HG02588 (cell line): ENCODE measurements around the gene ID4.

Experiments
- ATAC-seq: cut with Tn5 transposase; IDR thresholded peaks from one replicate; pipeline ENCODE4 v1.9.1; 2021; ENCODE audit warnings: mild to moderate bottlenecking, moderate library complexity; ENCODE audit not compliant: unreplicated experiment

ID4 gene, protein sequence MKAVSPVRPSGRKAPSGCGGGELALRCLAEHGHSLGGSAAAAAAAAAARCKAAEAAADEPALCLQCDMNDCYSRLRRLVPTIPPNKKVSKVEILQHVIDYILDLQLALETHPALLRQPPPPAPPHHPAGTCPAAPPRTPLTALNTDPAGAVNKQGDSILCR

DNA sequence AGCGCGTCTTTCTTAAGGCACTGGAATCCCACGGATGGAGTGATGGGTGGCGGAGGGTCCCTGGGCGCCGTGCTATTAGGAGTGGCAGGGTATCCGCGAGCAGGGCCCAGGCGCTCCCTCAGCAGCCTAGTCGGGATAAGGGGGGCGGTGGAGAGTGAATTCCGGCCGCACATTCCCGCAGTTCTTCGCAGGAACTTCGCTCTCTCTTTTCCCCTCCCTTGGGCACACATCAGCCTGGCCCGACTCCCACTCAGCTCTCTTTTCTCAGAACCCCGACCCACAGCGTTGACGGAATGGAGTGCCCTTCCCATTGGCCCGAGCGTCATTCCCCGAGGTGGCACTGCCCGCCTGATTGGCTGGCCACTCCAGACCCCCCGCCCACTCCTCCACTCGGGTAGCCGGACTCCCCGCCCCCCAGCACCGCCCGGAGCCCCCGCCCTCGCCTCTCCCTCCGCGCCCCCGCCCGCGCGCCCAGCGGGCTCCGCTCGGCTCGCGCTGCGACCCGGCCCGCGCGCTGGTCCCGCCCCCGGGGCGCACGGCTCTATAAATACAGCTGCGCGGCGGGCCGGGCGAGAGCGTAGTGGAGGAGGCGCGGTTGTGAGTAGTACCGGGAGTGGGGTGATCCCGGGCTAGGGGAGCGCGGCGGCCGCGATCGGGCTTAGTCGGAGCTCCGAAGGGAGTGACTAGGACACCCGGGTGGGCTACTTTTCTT lies at the start of gene ID4:
Gene ID4 (plus strand): TSS at position 572 of the 712 bp plus-strand sequence. CDS start 385 bp downstream, outside the sequence.
- ATAC-seq, result no peak

DNA sequence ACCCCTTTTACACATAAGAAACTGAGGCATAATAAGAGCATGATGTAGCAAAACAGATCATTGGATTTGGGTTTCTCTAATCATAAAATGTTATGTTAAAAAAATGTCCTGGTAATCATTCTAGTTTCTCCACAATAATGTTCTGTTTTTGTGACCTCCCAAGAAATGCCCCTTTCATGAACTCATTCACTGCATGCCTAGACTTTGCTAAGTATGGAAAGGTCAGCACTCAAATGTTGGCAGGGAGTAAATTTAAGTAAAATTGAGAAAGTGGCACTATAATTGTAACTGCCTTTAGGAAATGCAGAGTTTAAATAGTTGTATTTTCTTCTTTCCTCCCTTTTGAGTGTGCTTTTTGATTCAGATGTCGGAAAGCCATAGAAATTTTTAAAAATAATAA lies 48.5 kb upstream of the ID4 start:
- ATAC-seq, result no peak

DNA sequence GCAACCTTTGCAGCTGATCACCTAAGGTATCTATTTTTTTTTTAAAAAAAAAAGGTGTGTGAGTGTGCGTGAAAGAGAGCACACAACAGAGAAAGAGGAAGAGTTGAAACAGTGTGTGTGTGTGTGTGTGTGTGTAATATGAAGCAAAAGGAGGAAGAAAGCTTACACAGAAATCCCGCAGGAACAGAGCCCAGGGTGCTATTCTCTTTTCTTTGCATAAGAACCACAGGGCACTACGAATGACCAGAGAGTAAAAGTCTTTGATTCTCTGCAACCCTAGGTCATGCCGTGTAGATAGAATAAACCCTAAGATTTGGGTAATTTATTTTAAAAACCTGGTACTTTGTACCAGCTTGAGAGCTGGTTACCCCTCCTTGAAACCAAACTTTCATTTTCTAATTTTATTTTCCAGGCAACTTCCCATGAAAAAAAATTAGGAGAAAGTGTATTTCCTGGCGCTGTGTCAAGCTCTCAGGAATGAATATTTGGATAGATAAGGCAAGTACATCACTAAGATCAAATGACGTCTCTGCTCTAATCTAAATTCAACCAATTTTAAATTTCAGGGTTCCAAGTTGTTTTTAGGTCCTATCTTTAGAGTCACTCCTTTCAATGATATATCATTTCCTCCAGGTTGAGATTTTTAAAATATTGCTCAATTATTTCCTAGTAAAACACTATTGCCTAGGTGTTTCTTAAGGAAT lies 47.9 kb upstream of the ID4 start:
- ATAC-seq, result no peak

DNA sequence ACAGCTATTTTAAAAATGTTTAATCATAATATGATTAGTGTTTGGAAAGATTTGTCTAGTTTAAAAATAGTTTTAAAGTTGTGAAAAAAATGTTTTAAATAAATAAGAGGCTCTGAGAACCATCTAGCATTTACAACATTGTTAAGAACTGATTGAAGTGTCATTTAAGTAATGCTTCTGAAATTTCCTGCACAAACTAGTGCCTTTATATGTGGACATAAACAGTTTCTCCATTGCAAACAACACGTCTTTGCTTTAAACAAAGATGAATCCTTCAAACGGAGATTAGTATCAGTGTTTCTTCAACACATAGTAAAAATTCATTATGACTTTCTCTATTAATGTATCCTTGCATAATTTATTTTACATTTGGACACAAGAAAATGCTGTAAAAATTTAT lies 45.9 kb upstream of the ID4 start:
- no peak for ATAC-seq

DNA sequence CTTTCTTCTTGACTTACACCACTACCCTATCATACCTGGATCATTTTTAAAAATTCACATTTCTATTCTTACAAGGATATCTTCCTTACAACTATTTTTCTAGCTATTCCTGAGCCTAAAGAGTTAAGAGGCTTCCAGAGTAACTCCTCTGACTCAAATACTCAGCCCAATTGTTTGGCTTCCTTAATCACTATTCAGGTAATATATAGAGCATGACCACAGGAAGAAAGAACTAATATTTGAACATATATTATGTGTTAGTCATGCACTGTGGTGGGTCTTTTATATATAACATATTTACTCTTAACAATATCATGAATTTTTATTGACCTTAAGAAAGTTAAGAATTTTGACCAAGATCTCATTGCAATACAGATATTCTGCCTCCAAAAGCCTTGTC lies 42.0 kb upstream of the ID4 start:
- no peak for ATAC-seq

DNA sequence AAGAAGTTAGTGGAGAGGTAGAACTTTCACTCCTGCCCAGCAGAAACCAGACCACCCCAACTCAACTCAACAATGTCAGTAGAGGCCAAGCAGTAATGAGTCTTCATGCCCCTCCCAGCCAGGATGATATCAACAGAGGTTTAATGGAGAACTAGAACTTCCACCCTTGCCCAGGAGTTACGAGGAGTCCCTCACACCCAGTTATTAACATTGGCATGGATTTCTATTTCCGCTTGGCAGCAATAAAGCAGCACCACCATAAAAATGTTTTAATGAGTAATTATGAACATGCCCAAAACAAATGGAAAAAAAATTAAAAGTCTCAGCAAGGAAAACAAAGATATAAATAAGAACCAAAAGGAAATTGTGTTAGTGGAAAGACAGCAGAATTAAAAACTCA lies 40.7 kb upstream of the ID4 start:
- no peak for ATAC-seq

DNA sequence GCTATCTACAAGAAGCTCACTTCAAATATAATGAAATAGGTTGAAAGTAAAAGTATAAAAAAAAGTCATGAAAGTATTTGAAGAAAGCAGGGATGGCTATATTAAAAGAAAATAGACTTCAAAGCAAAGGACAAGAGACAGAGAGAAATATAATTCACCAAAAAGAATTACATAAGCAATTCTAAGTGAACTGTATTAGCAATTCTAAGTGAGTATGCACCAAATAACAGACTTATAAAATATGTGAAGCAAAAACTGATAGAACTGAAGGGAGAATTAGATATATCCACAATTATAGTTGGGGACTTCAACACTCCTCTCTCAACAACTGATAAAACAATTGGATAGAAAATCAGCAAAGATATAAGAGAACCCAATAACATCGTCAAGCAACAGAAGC lies 38.8 kb upstream of the ID4 start:
- ATAC-seq, result no peak

DNA sequence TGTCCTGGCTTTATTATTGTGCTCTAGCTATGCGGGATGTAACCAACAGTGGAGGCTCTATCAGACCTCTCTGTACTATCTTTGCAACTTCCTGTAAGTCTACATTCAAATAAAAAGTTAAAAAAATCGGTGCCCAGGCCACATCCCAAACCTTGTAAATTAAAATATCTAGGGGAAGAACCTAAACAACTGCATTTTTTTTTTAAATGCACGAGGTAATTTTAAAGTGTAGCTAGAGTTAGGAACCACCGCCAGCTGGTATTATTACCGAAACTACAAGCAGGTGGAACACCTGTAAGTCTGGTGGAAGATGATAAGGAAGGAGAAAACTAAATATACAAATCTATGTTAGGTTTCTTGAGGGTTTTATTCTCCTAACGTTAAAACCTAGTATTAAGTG lies 34.5 kb upstream of the ID4 start:
- no peak for ATAC-seq

DNA sequence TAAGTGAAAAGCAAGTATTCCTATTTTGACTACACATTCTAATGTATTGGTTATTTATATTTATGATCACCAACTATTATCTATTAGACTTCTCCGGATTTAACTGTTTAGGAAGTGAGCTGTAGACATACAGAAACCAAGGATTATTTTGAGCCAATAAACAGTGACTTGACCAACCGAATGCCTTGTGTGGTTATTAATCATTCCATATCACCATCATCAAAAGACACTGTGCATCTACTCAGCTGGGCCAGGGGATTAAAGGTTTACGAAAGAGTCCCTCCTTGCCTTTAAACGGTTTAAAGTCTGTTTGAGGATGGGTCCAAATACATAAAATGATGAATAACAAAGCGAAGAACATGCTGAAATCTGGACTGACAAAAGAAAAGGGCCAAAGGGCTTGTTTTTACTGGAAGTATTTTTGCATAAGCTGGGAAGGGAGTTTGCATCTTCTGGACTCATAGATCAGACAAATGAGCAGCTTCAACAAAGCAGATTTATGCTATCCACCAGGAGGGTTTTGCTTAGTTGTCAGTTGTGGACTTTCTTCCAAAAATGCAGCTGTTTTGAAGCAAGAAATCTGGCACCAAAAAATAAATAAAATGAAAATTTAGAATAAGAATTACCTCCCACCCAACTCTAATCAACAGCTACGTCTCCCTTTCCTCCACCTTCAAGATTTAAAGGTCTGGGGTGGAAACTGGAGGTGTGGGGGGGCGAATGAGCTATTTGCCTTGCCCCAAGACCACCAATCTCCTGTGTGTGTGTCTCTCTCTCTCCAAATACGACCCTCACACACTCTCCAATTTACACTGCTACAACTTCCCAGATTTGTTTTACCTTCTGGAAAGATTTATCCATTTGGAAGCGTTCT lies 33.6 kb upstream of the ID4 start:
- ATAC-seq, result no peak

DNA sequence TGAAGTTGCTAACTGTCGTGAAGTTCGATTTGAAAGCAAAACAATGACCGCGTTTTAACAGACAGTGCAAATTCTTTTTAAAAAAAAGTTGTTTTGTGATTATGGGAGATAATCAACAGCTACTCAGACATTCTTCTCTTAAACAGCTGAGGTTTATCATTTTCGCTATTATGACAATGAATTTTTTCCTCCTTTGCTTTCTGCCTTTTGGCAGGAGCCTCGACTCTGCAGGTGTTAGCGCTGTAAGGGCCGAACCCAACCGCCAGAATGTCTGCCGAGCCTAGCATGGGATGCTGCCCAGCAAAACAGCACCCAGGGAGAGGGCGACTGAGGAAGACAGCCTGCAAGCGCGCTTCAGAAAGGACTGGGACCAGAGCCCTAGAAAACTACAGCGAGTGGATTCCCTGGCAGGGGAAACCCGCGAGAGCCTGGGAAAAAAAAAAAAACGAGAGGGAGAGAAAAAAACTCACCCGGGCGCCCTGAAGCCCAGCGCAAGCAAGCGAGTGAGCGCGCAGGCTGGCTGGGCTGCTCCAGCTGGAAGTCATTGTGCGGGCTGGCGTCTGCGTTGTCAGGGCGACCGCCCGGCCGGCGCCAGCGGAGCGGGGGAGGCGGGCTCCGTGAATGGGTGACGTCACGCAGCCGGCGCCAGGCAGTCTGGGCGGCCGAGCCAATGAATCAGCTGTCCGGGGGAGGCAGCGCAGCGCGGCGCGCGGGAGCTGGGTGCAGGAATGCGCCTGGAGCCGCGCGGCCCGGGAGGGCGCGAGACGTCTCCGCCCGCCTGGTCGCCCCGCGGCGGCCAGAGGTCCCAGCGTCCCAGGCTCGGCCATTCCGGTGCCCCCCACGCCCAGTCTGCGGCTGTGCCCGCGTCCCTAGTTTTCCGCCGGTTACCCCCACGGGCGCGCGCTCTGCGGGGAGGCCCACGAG lies 32.7 kb upstream of the ID4 start:
- peak; percentile 97 for ATAC-seq

DNA sequence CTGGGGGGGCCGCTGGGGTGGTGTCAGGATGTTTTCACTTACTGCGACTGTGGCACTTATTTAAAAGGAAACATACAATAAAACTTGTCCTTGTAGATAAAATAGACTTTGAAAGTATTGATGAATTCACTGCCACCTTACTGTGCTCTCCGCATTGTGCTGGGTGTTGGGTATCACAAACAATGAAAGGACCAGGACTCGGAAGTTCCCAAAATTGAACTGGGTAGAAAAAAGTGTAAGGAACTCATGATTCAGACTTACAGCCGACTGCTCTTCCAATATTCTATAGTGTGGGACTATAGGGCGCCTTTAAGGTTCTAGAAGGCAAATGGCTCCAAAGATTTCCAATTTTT lies 32.1 kb upstream of the ID4 start:
- no peak for ATAC-seq

DNA sequence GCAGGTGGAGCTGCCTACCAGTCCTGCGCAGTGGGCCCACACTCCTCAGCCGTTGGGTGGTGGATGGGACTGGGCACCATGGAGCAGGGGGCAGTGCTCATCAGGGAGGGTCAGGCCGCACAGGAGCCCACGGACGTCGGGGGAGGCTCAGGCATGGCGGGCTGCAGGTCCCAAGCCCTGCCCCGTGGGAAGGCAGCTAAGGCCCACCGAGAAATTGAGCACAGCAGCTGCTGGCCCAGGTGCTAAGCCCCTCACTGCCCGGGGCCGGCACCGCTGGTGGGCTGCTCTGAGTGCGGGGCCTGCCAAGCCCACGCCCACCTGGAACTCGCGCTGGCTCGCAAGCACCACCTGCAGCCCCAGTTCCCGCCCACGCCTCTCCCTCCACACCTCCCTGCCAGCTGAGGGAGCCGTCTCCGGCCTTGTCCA lies 30.2 kb upstream of the ID4 start:
- no peak for ATAC-seq

DNA sequence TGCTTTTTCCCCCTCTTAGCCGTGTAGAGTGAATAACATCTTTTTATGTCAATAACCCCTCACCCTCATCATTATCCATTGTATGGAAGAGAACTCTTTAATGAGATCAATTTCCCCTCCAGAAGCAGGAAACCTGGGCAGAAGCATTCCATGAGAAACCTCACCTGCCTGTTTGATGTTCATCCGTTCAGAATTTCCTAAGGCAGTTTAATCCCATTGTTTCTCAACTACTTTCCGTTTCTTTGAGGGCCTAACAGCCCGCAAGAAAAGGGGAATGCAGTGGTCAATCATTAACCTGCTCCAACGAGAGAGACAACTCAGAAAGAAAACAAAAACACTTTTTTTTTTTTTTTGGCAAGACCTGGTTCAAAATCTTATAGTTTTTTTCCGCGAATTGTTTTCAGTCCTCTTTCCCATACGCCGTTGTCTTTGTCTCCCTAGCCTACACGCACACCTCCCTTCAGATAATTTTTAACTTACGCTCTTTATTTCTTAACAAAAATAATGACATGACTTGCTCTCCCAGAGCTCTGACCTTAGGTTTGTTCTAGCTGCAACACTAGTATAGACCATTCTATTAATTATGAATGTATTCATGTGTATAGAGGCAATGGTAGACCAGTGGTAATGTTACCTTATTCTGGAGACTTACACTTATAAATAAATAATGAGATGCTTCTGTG lies 25.6 kb upstream of the ID4 start:
- ATAC-seq, result no peak

DNA sequence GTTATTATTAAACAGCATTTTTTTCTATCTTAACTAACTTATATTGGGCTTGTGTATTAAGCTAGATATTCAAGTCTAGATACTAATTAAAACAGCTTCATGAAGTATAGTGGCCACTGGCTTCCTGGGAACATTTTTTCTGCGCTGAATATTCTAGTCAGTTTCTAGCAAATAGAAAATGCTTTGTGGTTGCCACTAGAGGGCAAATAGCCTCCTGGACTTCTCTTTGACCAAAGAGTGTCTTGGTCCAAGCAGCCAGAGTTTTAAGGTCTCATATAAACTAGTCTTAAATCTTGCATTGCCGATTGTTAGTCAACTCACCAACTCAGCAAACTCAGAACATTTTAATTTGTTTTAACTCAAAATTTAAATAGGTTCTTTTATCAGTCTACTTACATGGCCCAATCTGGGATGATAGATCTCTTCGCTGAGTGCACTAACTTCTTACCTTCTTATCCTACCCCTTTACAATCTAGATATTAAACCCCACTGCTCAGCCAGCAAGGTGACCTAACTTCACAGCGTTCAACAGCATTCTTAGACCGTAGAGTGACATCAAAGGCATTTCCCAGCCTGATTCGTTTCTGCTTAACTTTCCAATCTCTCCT lies 24.6 kb upstream of the ID4 start:
- no peak for ATAC-seq

DNA sequence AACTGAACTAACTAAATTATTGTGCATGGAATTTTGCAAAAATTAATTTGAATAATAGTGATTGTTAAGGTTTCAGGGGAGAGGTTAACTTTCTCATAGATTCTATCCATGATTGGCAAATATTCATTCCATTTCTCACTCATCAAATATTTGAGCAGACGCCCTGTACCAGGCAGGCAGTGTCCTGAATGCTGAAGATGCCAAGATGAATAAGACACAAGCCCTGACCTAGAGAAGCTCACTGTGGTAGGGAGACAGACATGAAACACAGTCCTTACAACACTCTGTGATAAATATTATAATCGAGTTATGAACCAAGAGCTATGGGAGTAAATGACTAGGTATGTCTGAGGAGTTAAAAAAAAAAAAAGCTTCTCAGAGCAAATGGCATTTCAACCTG lies 18.4 kb upstream of the ID4 start:
- ATAC-seq, result no peak

DNA sequence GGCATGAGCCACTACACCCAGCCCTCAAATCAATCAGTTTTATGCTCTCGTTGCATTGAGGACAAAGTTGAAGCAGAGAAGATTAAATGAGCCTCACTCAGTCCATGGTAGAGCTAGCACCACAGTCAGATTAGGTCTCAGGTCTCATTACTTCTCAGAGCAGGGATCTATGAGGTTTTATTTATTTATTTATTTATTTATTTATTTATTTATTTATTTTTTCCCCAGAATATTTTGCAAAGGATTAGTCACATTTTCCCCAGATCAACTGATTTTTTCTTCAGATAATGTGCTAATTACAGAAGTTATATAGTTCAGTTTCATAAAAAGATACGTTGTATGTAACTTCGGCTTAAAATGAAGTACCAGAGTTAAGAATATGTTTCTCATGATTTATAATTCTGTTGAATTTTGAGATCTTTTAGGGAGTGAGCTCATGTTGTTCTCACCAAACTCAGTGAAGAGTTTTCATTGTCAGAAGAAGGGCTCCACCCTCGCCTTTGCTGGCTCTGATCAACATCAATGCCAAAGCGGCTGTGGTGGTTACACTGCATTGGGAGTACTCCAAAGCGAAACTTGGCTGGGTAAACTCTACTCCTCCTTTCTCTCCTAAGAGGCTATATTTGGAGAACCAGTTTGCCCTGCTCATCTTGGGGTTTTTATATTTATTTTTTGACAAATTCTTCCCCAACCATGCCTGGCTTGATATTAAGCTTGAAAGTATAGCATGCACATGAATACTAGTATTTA lies 12.9 kb upstream of the ID4 start:
- no peak for ATAC-seq

DNA sequence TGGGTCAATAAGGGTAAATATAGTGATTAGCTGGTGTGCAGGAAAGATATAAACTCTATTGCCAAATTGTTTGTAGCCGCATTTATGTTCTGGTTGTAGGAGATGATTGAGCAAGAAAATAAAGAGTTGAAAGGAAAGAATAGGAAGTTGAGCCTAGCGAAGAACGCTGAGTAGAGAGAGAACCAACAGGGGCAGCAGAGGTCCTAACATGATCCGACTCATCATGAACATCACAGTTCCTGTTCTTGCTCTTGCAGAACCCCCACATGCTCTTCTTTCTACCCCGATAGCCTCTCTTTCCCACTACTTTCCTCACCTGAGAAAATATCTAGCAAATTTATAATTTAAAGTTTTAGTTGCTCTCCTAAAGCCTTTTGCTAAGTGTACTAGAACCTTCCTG lies 9.9 kb upstream of the ID4 start:
- no peak for ATAC-seq

DNA sequence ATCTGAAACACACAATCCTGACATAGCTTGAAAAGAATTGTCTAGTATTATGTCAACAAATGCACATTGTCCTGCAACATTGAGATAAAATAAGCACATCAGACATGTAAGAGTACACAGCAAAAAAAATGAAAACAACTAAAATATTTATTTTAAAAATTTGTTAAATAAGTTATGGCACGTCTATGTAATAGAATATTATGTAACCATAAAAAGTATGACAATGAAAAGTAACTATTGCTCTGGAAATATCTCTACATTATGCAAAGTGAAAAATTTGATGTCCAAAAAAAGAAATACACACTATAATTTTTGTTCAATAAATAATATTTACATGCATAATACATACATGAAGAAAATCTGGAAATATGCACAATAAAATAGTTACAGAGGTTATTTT lies 9.3 kb upstream of the ID4 start:
- ATAC-seq, result no peak

DNA sequence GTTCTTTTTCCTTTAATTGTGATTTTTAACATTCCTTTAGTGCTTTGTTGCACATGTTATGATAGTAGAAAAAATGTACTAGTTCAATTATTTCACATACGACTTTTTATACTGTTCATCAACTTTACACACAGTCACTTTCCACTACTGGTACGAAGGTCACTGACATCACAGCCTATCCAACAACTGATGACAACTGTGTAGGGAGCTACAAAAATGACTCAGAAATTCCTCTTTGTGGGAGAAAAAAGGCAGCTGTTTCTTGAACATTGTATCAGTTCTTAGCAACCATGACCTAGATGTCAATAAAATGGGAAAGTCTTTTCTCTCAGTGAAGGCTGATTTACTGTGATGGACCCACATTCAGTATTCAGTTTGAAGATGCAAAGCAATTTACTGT lies 7.0 kb upstream of the ID4 start:
- no peak for ATAC-seq
